ENCODE measurements around the gene ZNF525. TPM values are rescaled to one million over a fixed set of nuclear protein-coding genes. Genes with fewer than 3 reads are reported as not detected.
A peak's percentile ranks its signal among the peaks of the same experiment; 100 is the strongest.
"Not testable (repeated sequence)": the region's sequence is repeated elsewhere in the genome, so short reads cannot be mapped to it uniquely, and the experiment has no call there.

Gene ZNF525
- total RNA-seq, 1 donor from 2014 or later: 14.2 TPM

DNA sequence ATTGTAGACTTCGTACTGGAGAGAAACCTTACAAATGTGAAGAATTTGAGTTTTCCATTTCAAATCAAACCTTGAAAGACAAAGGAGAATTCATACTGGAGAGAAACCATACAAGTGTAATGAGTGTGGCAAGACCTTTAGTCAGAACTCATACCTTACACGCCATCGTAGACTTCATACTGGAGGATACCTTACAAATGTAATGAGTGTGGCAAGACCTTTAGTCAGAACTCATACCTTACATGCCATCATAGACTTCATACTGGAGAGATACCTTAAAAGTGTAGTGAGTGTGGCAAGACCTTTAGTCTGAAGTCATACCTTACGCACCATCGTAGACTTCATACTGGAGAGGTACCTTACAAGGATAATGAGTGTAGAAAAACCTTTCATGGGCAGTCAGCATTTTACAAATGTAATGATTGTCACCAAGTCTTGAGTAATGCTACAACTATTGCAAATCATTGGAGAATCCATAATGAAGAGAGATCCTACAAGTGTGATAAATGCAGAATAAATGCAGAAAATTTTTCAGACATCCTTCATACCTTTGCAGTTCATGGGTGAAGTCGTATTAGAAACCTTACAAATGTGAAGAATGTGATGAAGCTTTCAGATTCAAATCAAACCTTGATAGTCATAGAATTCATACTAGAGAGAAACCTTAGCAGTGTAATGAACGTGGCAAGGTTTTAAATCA, 44.1 kb downstream of the ZNF525 start:
- peaks cover 81% of the 10 kb centered on the region for H3K9me3 Mint-ChIP-seq
- intact Hi-C loops (cut with micrococcal nuclease): no loop called here
- H3K27ac Mint-ChIP-seq: no peak overlapping the region
- H3K4me3 Mint-ChIP-seq (ENCODE audit: low read depth): no peak overlapping the region
- no peaks in the 10 kb centered on the region for H3K27me3 Mint-ChIP-seq (ENCODE audit: low read depth)
- H3K4me1 Mint-ChIP-seq (ENCODE audit: low read depth): no peaks in the 10 kb centered on the region
- DNase-seq (ENCODE audit: low spot score): no peak
- peaks cover 84% of the 10 kb centered on the region for H3K36me3 Mint-ChIP-seq (ENCODE audit: low read depth)

DNA sequence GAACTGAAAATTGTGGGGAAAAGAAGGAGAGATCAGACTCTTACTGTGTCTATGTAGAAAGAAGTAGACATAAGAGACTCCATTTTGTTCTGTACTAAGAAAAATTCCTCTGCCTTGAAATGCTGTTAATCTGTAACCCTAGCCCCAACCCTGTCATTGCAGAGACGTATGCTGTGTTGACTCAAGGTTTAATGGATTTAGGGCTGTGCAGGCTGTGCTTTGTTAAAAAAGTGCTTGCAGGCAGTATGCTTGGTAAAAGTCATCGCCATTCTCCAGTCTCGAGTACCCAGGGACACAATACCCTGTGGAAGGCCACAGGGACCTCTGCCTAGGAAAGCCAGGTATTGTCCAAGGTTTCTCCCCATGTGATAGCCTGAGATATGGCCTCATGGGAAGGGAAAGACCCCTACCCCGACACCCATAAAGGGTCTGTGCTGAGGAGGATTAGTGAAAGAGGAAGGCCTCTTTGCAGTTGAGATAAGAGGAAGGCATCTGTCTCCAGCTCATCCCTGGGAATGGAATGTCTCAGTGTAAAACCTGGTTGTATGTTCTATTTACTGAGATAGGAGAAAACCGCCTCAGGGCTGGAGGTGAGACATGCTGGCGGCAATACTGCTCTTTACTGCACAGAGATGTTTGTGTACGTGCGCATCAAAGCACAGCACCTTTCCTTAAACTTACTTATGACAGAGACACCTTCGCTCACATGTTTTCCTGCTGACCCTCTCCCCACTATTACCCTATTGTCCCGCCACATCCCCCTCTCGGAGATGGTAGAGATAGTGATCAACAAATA, 55.2 kb downstream of the ZNF525 start:
- not testable (repeated sequence) for H3K27ac Mint-ChIP-seq

DNA sequence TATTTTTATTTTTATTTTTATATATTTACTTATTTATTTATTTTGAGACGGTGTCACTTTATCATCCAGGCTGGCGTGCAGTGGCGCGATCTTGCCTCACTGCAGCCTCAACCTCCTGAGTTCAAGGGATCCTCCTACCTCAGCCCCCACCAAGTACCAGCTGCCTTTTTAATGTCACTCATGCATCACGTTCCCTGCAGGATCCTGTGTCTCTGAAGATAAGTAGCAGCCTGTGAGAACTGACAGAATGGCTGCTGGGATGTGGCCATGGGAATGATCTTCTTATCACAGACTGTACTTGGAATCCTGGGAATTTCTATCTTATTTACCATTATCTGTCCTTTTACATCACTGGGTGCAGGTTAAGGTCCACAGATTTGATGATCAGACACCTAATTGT, 57.0 kb downstream of the ZNF525 start:
- Mint-ChIP-seq H3K36me3 (ENCODE audit: low read depth) (no peaks in the 10 kb centered on the region), H3K9me3 (peaks cover 12% of the 10 kb centered on the region), H3K27ac (no peak overlapping the region), H3K4me1 (ENCODE audit: low read depth) (no peaks in the 10 kb centered on the region), H3K27me3 (ENCODE audit: low read depth) (no peaks in the 10 kb centered on the region), H3K4me3 (ENCODE audit: low read depth) (no peak overlapping the region)
- intact Hi-C loops (cut with micrococcal nuclease): no loop called here
- DNase-seq (ENCODE audit: low spot score): no peak

More for the DNA sequence above, 55.2 kb downstream of the ZNF525 start:
- H3K36me3 Mint-ChIP-seq (ENCODE audit: low read depth); intact Hi-C loops (cut with micrococcal nuclease); DNase-seq (ENCODE audit: low spot score); H3K4me1 Mint-ChIP-seq (ENCODE audit: low read depth); H3K4me3 Mint-ChIP-seq (ENCODE audit: low read depth); H3K27me3 Mint-ChIP-seq (ENCODE audit: low read depth): not testable (repeated sequence)
- H3K9me3 Mint-ChIP-seq: peaks cover 26% of the 10 kb centered on the region

DNA sequence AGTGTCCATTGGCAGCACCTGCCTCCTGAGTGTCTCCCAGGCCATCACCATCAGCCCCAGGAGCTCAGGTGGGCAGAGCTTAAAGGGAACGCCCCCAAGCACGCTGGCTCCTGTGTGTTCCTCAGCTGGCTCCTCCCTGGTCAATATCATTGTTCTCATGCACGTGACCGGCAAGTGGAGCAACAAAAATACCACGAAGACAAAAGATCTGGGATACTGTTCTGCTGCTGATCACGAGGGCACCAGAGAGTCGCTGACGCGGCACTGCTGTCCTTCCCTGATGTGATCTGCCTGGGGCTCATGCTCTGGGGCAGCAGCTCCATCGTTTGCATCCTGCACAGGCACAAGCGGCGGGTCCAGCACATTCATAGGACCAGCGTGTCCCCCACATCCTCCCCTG, 57.6 kb downstream of the ZNF525 start:
- DNase-seq (ENCODE audit: low spot score); H3K27me3 Mint-ChIP-seq (ENCODE audit: low read depth); H3K9me3 Mint-ChIP-seq; intact Hi-C loops (cut with micrococcal nuclease); H3K27ac Mint-ChIP-seq; H3K4me1 Mint-ChIP-seq (ENCODE audit: low read depth); H3K36me3 Mint-ChIP-seq (ENCODE audit: low read depth); H3K4me3 Mint-ChIP-seq (ENCODE audit: low read depth): not testable (repeated sequence)

DNA sequence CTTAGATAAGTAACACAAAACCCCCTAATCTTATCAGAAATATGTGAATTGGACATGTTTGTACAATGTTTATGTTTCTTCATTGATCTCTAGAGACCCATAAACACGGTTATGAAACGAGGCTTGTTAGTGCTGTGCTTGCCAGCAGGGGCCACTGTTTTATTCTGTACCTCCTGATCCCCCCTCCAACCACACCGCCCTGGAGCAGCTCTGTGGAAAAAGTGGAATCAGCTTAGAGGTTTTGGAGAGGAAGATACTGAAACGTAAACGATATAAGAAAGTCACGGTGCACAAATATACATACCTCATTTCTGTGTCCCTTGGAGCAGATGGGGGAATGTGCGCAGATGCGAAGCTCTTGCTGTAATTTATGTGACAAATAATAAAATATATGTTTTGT, 58.2 kb downstream of the ZNF525 start:
- H3K27me3 Mint-ChIP-seq (ENCODE audit: low read depth); DNase-seq (ENCODE audit: low spot score); H3K4me1 Mint-ChIP-seq (ENCODE audit: low read depth); H3K9me3 Mint-ChIP-seq; H3K27ac Mint-ChIP-seq; H3K36me3 Mint-ChIP-seq (ENCODE audit: low read depth); intact Hi-C loops (cut with micrococcal nuclease); H3K4me3 Mint-ChIP-seq (ENCODE audit: low read depth): not testable (repeated sequence)

DNA sequence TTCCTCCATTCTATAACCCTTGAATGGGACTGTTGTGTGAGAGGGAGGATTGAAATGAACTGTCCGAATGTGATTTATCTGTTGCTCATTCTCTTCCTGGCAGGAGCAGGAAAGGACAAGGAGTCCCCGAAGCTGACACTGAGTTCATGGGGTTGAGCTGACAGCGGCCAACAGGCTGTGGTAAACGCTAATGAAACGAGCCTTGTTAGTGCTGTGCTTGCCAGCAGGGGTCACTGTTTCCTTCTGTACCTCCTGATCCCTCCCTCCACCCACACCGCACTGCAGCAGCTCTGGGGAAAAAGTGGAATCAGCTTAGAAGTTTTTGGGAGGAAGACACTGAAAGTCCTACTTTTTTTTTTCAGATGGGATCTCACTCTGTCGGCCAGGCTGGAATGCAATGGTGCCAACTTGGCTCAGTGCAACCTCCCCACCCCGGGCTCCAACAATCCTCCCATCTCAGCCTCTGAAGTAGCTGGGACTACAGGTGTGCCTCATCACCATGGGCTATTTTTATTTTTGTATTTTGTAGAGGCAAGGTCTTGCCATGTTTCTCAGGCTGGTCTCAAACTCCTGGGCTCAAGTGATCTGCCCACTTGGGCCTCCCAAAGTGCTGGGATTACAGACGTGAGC, 59.6 kb downstream of the ZNF525 start:
- Mint-ChIP-seq H3K36me3 (ENCODE audit: low read depth) (no peaks in the 10 kb centered on the region), H3K27ac (no peak overlapping the region), H3K4me1 (ENCODE audit: low read depth) (no peaks in the 10 kb centered on the region), H3K4me3 (ENCODE audit: low read depth) (no peak overlapping the region), H3K27me3 (ENCODE audit: low read depth) (no peaks in the 10 kb centered on the region), H3K9me3 (no peaks in the 10 kb centered on the region)
- DNase-seq (ENCODE audit: low spot score): peak; percentile 40
- intact Hi-C loops (cut with micrococcal nuclease): loop anchor here (1.0 to 5.0 kb wide), 2 partner anchors 87 to 321 kb away; no protein-coding TSS in a partner anchor

DNA sequence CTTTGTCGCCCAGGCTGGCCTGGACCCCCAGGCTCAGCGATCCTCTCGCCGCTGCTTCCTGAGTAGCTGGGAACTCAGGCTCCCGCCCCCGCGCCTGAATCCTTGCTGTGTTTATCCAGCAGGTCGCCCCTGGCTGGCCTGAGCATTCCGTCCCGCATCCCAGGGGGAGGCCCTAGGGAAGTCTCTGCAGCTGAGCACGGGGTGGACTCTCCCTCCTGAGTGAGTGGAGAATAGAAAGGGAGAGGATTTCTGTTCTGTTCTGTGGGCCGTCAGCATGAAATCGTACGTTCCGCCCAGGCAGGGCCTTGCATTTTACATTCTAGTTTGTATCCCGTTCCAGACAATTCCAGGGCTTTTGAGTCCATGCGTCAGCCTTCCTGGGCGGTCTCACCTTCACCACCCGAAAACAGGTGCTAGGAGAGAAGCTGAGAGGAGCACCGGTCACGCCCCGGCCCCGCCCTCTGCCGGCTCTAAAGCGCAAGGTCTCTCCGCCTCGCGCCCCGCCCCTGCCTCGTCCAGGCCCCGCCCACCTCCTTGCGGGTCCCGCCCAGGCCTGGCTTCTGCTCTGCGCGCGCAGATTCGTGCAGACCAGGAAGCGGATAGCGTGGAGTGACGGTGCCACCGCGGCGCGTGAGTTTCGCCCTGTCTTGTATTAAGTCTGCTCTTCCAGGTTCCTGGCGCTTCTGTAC, 66.0 kb downstream of the ZNF525 start, which contains the start of gene ZNF761:
Gene ZNF761, plus strand, starts transcription at position 586 of the 689 bp plus-strand sequence. CDS start 15,285 bp downstream, outside the sequence.
- Mint-ChIP-seq H3K4me1 (ENCODE audit: low read depth) (peaks cover 14% of the 10 kb centered on the region), H3K4me3 (ENCODE audit: low read depth) (peak within 1 kb of the TSS; percentile 94), H3K36me3 (ENCODE audit: low read depth) (peaks cover 42% of the 10 kb centered on the region), H3K9me3 (peaks cover 19% of the 10 kb centered on the region), H3K27me3 (ENCODE audit: low read depth) (no peaks in the 10 kb centered on the region), H3K27ac (peak within 1 kb of the TSS; percentile 87)
- peak; percentile 96 for DNase-seq (ENCODE audit: low spot score)
- intact Hi-C loops (cut with micrococcal nuclease): loop anchor here (1.0 to 5.0 kb wide), 5 partner anchors 34 to 469 kb away; partner anchors contain the start of genes ZNF765, ZNF813 and ZNF816

DNA sequence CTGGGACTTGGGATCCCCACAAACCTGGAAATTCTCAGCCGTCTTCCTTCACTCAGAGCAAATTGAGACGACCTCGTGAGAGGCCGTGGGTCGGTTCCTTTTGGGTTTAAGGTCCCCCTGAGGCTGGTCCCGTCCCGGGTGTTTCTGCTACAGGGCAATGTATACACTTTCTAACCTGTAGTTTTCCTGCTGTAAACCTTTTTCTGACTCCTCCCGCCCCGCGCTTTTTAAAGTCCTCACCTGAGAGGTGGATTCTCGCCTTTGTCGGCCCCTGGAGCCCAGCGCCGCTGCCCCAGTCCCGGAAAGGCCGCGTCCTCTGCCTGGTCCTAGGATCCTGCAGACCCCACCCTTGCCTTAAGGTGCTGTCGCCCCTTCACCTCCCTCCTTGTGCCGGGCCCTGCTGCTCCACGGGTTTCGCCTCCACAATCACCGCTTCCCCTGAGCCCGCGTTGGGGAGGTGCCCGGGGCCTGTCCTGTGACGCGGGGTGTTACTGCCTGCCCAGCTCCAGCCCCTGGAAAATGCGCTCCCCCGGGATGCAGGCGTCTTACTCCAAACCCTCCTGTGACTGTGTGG, 66.7 kb downstream of the ZNF525 start:
- peak overlapping the region; percentile 94 for H3K4me3 Mint-ChIP-seq (ENCODE audit: low read depth)
- H3K27ac Mint-ChIP-seq: peak overlapping the region; percentile 87
- peaks cover 22% of the 10 kb centered on the region for H3K9me3 Mint-ChIP-seq
- peaks cover 49% of the 10 kb centered on the region for H3K36me3 Mint-ChIP-seq (ENCODE audit: low read depth)
- H3K27me3 Mint-ChIP-seq (ENCODE audit: low read depth): no peaks in the 10 kb centered on the region
- intact Hi-C loops (cut with micrococcal nuclease): loop anchor here (2.0 to 5.0 kb wide), 4 partner anchors 35 to 235 kb away; partner anchors contain the start of genes ZNF765 and ZNF813
- no peak for DNase-seq (ENCODE audit: low spot score)
- H3K4me1 Mint-ChIP-seq (ENCODE audit: low read depth): peaks cover 14% of the 10 kb centered on the region

Other genes starting within 250 kb of the ZNF525 start
- gene ZNF415, start 232.8 kb upstream of the ZNF525 start, total RNA-seq: 0.39 and 0.41 TPM in 2 replicates
- gene ZNF347, start 206.7 kb upstream of the ZNF525 start, total RNA-seq: 5.4 and 7.8 TPM in 2 replicates
- gene ZNF665, start 172.3 kb upstream of the ZNF525 start, total RNA-seq: 2.1 and 3.1 TPM in 2 replicates
- gene ZNF677, start 110.8 kb upstream of the ZNF525 start, total RNA-seq: 1.6 and 1.8 TPM in 2 replicates
- gene VN1R2, start 107.4 kb upstream of the ZNF525 start, total RNA-seq: not detected in 2 replicates
- gene VN1R4, start 98.0 kb upstream of the ZNF525 start, total RNA-seq: not detected in 2 replicates
- 5.6 and 5.9 TPM in 2 replicates for gene ZNF845, start 32.0 kb upstream of the ZNF525 start, total RNA-seq
- 10.5 TPM in 2 replicates for gene ZNF765, start 29.4 kb downstream of the ZNF525 start, total RNA-seq
- gene ZNF761, start 66.3 kb downstream of the ZNF525 start, total RNA-seq: 12.1 and 12.2 TPM in 2 replicates
- gene ZNF813, start 102.0 kb downstream of the ZNF525 start, total RNA-seq: 3.4 TPM in 2 replicates
- gene ZNF331, start 172.4 kb downstream of the ZNF525 start, total RNA-seq: 15.7 and 18.3 TPM in 2 replicates